Stimulated activated CD4-positive, alpha-beta T cell treated with anti-CD3 and anti-CD28 coated beads, Interleukin-2, amount 100 ng/mL, for 48 hours (primary cell): ENCODE results near the gene SLC25A47.
"Not testable (repeated sequence)": the region's sequence is repeated elsewhere in the genome, so short reads cannot be mapped to it uniquely, and the experiment has no call there.

ENCODE experiments used
- DNase-seq, 2 donors: peaks; one replicate each; pipeline ENCODE4 v3.0.0-alpha.2; 2020

SLC25A47 gene

DNA sequence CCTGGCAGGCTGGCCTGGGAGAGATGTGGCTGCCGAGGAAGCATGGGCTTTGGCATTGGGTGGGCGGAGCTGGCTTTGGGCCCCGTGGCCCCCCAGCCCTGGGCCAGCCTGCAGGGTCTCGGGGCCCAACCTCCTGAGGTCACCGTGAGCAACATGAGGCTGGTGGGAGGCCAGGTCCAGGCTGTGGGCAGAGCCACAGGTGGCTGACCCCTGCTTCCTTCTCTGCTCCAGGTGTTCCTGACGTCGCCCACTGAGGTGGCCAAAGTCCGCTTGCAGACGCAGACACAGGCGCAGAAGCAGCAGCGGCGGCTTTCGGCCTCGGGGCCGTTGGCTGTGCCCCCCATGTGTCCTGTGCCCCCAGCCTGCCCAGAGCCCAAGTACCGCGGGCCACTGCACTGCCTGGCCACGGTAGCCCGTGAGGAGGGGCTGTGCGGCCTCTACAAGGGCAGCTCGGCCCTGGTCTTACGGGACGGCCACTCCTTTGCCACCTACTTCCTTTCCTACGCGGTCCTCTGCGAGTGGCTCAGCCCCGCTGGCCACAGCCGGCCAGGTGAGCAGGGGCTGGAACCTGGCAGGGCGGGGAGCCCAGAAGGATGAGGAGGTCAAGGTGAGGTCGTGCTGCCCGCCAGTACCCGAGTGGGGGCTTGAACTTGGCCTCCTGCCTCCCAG is 5.5 kb downstream of the SLC25A47 start:
- DNase-seq, result no peak

DNA sequence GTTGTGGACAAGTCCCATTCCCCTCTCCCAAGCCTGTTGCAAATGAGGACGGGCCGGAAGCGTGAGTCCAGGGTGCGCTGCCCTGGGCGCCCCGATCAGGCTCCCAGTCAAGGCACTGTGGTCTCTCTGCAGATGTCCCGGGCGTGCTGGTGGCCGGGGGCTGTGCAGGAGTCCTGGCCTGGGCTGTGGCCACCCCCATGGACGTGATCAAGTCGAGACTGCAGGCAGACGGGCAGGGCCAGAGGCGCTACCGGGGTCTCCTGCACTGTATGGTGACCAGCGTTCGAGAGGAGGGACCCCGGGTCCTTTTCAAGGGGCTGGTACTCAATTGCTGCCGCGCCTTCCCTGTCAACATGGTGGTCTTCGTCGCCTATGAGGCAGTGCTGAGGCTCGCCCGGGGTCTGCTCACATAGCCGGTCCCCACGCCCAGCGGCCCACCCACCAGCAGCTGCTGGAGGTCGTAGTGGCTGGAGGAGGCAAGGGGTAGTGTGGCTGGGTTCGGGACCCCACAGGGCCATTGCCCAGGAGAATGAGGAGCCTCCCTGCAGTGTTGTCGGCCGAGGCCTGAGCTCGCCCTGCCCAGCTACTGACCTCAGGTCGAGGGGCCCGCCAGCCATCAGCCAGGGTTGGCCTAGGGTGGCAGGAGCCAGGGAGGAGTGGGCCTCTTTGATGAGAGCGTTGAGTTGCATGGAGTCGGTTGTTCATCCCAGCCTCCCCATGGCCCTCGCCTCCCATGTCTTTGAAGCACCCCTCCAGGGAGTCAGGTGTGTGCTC is 6.3 kb downstream of the SLC25A47 start:
- no peak for DNase-seq

DNA sequence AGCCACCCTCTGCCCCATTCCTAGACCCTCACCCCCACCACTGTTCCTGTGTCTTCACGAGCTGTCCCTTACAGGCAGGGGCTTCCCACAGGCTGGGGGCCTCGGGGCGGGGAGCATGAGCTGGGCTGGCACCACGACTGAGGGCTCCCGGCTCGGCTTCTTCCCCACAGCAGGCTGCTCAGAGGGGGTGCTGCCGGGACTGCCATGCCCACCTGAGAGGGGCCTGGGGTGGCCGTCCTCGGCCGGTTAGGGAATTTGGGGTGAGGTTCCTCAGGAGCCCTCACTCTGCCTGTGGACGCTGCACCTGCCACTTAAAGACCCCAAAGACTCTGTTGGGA is 6.8 kb downstream of the SLC25A47 start:
- DNase-seq, result no peak

DNA sequence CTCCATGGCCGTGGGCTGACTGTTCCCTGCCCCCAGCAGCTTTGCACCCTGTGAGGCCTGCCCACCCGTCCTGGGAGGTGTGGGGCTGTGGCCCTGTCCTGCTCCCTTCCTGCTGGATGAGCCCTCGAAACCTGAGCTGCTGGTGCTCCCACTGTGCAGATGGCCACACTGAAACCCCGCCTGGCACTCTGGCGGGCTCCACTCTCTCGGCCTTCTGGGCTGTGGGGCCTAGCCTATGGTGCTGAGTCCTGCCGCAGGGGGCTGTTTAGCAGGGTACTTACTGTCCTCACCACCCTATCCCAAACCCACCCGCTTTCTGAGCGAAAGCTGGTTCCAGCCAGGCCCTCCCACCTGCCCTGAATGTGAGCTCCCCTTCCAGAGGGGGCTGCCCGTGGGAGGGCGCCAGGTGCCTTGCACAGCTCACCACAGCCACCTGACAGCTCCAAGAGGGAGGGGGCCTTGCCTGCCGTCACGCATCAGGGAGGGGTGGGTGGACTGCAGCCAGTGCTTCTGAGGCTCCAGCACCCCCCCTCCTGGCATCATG is 7.3 kb downstream of the SLC25A47 start:
- DNase-seq, result no peak

DNA sequence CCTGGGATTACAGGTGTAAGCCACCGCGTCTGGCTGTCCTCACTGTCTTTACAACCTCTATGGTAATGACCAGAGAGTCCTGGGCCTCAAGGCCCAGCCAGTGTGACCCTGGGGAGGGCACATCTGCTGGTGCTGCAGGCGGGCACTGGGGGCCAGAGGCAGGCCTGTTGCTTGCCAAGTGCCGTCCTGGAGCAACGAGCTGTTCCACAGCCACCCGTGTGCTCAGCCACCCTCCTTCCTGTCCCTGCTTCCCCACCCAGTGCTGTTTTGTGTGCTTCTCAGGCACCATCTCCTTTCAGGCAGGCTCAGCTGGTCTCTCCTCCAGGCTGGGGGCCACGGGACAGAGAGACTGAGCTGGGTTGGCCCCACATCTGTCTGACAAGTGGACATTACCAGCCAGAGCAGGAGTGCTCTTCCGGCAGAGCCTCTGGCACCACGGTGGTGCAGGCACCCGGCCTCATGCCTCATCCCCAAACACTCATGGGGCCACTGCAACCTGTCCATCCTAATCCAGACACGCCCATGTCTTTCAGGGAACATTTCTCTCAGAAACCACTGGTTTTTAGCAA is 9.0 kb downstream of the SLC25A47 start:
- DNase-seq, result no peak

DNA sequence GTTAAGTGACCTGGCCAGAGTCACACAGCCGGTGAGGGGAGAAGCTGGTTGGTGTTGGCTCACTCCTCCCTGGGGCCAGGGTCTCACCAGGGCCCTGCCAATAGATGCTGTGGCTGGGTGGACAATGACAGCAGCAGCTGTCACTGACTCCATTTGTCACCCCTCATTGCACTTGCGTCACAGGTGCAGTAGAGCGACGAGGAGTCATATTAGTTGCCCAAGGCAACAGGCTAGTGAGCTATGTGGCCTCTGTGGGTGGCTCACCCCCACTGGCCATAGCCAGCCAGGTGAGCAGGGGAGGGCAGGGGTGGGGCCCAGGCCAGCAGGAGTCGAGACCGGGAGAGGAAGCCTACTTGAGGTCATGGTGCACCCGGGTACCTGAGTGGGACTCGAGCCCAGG is 9.7 kb downstream of the SLC25A47 start:
- no peak for DNase-seq

DNA sequence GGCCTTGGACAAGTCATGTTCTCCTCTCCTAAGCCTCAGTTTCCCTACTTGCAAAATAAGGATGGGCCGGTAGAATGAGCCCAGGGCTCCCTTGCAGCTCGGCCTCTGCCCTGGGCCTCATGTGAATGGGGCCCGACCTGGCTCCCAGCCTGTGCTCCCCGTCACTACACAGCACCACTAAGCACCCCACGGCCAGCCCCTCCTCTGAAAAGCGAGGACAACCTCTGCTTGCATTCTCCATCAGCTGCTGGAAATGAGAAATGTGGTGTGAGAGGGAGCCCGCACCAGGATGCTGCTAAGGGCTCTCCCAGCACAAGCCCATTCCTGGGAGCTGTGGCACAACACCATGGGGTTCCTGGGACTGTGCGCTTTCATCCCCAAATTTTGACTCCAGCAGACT is 10.2 kb downstream of the SLC25A47 start:
- no peak for DNase-seq

DNA sequence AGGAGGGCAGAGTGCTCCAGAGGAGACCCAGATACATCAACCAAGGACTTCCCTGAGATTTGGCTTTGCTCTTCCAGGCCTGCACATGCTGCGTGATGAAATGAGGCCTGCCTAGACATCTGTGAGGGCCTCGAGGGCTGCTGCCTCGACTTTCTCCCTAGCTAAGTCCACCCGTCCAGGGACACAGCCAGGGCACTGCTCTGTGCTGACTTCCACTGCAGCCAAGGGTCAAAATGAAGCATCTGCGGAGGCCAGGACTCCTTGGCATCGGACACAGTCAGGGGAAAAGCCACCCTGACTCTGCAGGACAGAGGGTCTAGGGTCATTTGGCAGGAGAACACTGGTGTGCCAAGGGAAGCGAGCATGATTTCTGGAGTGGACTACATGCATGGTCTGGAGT is 10.7 kb downstream of the SLC25A47 start:
- DNase-seq, result no peak

DNA sequence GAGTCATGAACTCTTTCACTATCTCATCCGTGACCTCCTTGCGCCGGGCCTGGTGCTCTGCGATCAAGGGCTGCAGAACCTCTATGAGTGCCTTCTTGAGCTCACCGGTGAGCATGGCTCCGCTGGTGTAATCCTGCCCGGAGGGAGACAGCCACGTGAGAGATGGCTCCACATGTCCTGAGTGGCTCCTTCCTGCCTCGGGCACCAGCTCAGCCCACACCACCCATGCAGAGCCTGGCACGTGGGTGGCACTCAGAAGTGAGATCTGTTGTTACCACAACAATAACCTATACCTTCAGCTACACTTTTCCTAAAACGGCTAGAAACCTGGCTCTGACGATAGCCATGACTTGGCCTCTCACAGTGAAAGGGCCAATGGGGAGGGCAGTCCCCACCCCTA is 11.8 kb downstream of the SLC25A47 start:
- DNase-seq, result no peak

DNA sequence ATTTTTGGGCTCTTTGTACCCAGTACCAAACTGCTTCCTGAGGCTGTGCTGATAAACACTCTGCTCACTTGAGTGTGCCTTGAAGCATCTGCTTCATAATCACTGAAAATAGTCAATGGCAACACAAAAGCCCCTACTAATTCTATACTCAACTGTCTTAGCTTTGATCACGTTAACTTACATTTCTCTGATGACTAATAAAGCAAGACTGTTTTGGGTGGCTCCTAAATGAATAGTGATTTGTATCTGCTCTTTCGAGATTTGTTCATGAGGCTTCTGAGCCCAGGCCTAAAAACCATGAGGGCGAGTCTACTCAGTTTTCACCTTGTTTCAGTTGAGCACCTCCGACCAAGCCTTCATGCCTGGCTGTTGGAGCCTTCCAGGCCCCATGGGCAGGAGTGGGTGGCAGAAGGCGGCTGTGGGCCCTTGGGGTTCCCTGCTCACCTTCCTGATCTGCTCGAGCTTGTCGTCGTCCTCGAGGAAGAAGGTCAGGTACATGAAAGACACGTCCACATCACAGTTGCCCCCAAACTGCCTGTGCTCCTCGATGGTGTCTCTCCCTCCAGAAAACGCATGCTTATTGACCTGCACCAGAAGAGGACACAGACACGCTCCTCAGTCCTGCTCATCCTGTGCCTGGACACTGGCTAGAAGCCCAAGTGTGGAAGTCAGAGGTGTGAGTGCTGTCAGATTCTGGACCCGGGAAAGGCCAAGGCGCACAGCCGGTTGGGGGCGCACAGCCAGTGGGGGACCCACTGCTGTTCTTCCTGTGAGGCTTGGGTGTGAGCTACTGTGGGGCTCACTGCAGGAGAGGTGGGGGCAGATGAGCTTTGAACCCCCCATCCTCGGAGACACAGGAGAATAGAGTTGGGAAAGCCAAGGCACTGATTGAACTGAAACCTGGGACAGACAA is 13.7 kb downstream of the SLC25A47 start:
- no peak for DNase-seq

DNA sequence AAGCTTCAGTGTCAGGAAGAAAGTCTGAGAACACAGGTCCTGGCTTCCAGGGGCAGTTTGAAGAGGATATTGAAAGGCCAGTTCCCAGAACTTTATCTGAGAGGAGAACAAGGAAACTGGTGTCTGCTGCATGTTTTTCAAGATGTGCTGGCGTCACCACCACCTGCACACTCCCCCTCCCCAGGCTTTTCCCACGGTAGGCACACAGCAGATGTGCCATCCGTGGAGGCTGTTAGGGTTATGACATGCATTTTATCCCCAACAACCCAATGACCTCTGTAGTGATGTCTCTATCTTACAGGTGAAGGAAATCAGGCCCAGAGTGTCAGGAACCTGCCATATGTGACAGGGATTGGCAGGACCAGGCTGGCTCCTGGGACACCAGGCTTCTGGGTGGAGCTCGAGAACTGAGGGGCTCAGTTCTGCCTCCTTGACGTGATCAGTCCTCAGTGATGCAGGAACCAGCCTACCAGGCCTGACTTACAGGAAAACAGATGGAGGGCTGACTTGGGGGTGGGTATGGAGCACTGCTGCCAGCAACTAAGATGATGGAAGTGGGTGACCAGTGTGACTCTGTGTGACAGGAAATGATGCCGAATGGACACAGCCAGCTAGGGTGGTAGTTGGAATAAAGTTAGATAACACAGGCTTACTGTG is 16.8 kb downstream of the SLC25A47 start:
- no peak for DNase-seq

DNA sequence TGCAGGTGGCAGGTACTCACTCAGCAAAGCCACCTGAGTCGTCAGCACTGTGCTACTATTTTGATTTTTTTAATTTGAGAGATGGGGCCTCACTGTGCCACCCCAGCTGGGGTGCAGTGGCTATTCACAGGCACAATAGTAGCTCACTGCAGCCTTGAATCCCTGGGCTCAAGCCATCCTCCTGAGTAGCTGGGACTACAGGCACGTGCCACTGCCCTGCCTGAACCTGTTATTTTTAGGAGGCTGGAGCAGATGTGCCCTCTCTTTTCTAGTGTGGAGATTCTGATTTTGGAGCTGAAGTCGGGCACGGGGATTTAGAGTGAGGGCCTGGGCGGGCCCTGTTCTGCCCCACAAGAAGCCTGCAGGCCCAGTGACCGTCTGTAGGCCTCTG is 17.3 kb downstream of the SLC25A47 start:
- DNase-seq, result no peak

DNA sequence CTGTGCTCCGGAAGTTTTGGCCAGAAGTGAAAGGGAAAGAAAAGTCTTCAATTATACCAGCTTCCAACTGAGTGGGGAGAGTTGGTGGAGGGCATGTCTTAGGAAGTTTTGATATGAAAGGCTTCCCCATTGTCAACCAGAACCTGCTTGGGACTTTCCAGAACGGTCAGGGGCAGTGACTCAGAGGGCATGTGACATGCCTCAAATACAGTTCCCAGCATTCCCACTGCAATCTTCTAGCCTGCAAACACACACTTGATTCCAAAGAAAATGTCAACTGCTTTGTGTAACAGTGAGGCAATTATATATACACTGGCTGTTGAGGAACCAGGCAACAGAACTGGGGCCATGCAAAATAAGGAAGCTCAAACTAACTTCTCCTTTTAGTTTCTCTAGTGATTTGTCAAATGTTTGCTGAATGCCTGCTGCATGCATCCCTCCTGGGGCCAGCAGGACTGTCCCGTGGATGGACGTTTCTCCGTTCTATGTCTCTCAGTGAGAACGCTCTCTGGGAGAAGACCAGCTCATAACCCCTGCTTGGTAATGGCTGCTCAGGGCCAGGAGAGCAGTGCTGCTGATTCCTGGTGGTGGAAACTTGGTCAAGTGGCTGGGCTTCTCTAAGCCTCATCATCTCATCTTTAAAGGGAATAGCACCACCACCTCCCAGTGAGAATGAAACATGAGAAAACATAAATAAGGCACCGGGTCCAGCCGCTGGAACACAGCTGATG is 18.3 kb downstream of the SLC25A47 start:
- DNase-seq, result peak in 1 of 2 donors; percentile 19

DNA sequence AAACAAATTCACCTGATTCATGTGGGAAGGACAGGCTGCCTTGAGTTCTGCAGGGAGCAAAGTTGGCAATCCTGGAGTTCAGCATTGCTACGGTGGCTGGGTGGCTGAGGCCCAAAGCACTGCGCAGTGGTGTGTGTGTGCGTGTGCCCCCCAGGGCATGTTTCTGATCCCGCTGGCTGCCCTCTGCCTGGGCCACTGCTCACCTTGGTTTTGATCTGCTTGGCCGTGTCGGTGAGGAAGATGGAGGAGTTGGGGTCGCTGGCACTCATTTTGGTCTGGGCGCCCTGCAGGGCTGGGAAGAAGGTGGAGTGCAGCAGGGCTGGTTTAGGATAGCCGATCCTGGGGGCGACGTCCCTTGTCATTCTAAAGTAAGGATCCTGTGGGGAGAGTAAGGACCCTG is 19.1 kb downstream of the SLC25A47 start:
- no peak for DNase-seq

DNA sequence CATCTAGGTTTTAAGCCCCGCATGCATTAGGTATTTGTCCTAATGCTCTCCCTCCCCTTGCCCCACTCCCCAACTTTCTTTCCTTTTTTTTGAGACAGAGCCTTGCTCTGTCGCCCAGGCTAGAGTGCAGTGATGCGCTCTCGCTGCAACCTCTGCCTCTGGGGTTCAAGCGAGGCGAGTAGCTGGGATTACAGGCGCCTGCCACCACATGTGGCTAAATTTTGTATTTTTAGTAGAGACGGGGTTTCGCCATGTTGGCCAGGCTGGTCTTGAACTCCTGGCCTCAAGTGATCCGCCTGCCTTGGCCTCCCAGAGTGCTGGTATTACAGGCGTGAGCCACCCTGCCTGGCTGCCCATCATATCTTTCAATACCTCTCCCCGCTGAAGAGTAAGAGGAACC is 19.7 kb downstream of the SLC25A47 start:
- not testable (repeated sequence) for DNase-seq

DNA sequence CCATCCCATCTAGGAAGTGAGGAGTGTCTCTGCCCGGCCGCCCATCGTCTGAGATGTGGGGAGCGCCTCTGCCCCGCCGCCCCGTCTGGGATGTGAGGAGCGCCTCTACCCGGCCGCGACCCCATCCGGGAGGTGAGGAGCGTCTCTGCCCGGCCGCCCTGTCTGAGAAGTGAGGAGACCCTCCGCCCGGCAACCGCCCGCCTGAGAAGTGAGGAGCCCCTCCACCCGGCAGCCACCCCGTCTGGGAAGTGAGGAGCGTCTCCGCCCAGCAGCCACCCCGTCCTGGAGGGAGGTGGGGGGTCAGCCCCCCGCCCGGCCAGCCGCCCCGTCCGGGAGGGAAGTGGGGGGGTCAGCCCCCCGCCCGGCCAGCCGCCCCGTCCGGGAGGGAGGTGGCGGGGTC is 21.5 kb downstream of the SLC25A47 start:
- DNase-seq, result not testable (repeated sequence)

DNA sequence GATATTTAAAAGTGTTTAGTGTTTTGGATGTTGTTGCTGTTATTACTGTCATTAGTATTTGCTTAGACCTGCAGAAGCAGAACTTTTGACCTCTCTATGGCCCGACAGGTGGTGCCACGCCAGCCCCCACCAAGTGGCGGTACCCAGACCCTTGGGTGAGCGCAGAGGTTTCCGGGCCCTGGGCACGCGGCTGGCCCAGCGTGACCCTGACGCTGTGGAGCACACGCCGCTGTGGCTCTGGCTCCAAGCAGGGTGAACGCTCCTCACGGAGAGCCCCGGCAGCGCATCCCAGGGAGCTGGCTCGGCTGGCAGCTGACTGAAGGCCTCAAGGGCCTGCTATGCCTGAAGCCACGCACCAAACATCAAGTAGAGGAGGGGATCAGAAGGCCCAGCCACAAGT is 22.6 kb downstream of the SLC25A47 start:
- no peak for DNase-seq

DNA sequence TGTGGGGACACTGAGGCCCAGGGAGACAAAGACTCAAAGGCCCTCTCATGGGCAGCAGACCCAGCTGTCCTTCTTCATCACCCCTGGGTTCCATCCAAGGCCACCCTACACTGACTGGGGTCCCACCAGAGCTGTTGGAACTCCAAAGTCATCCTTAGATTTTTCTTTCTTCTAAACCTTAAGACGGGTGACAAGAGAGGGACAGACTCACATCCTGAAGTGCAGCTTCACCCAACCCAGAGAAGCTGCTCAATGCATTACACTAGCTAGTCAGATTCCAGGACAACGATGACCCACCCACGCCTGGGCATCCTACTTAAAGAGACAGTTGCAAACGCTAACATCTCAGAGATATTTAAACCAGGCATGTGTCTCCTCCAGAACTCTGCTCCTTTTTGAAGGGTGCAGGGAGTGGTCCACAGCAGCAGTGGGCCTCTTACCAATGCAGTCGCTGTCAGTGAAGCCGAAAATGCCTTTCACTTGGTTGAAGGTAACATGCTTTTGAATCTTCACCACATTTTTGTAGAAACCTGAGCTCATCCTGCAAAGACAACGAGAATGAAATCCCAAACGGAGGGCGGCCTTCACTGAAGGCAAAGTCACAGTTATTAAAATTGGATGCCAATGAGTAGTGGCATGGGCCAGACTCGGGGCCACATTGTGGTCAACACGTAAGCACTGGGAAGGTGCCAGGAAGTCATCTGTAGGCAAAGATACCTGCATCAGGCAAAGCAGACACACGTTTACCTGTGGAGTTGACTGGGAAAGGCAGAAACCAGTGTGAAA is 23.4 kb downstream of the SLC25A47 start:
- no peak for DNase-seq

DNA sequence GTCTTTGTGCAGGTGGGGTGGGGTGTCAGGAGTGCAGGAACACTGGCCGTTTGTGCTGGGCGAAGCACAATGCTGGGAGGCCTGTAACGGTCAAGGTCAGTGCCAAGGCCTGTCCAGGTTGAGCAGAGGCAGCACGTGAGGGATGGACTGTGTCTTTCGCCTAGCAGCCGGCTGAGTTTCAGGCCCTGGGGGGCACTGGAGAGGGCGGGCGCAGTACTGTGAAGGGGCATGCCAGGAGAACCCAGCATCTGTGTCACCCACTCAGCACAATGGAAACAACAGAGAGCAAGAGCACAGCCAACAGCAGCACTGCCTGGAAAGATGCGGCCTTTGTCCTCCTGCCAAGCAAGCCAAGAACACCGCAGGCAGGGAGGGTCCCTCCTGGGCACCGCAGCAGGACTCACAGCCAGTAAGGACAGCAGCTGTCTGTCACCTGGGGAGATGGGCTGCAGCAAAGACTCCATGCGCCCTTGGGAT is 25.2 kb downstream of the SLC25A47 start:
- DNase-seq, result no peak

DNA sequence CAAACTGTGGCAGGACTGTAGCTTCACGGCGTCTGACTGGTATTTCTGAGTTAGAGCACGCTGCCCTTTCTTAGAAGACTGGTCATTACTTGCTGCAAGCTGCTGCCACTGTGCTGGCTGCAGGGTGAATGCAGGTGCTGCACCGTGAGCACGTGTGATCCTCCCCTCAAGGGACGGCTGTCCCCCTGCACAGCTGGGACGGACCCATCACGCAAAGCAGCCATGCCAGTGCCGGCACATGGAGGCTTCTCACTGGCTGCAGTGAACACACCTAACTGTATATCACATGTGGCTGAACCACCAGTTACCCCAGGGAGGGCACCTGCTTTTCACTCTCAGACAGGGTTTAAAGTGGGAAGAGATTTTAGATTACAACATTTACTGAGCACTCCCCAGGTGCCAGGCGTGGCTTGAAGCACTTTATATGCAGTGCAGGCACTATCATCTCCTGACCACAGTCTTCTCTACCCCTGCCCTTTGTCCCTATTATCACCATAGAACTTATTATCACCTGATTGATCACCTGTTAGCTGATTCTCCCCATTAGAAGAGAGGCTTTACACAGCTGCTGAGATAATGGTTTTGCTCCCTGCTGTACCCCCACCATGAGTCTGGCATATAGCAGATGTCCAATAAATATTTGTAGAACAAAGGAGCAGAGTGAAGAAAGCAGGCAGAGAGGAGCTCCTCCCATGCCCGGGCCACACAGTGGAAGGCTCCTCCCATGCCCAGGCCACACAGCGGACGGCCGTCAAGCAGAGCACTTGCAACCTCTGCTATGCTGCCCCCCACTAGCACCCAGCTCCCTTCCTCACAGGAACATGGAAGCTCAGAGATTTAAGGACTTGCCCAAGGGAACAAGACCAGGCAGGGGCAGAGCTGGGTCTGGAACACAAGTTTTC is 25.9 kb downstream of the SLC25A47 start:
- DNase-seq, result no peak
